K562 (cell line): ENCODE measurements around the gene ALK. TPM values are rescaled to one million over a fixed set of nuclear protein-coding genes. Genes with fewer than 3 reads are reported as not detected.

Source experiments
- ATAC-seq: fragments of 200-7000 bp; cut with Tn5 transposase; 3 replicates; pipeline ENCODE4 v1.9.1; 2020; ENCODE audit warnings: moderate library complexity
- BruUV-seq: library from RNA; stranded (reverse); fragments of 400-500 nt; replicated peaks from 2 replicates; lab custom pipeline; 2021; lab: Mats Ljungman, UMichigan
- CTCF ChIA-PET: fragments of 300-600 bp; formaldehyde crosslinking; extraction: SDS; loops from one replicate; lab custom pipeline; 2021; ENCODE audit warnings: low intra/inter-chr PET ratio; lab: Yijun Ruan, JAX
- POLR2A ChIA-PET: fragments of 300-600, 350-650 bp; sonication (Branson Sonifier 250); formaldehyde crosslinking; extraction: SDS; loops from one replicate; lab custom pipeline; 2021; ENCODE audit warnings: antibody characterized with exemption, inconsistent platforms; lab: Yijun Ruan, JAX
- DNase-seq, 4 experiments: peaks; one replicate each; pipeline versions ENCODE4 v3.0.0 to v3.0.0-alpha.2; 2011 to 2018; ENCODE audit warnings: low spot score in 3 of 4, mixed read lengths in 3 of 4; ENCODE audit errors: extremely low read depth in 1 of 4
- FAIRE-seq: peaks from 2 replicates; lab custom pipeline; 2011; peaks lifted over from hg19 to GRCh38; lab: Jason Lieb, UNC
- H2AFZ ChIP-seq: 2 replicates; pipeline ENCODE4 v1.6.0; 2011; ENCODE audit warnings: low read depth, low read length, control low read depth, inconsistent platforms
- H3K27ac ChIP-seq: fragments of 200-600 bp; 3 replicates; pipeline ENCODE4 v1.8.0; 2011; ENCODE audit warnings: low read depth, mild to moderate bottlenecking, control low read depth, inconsistent platforms, low read length, moderate library complexity, mixed read lengths; ENCODE audit errors: extremely low read depth
- H3K27me3 ChIP-seq, 2 experiments: fragments of 300-600 bp in 1 of 2; 2 replicates in 1 of 2; 3 replicates in 1 of 2; pipeline versions ENCODE4 v1.6.0 to v1.8.0; 2011; ENCODE audit warnings: inconsistent platforms in 2 of 2, low read length in 2 of 2, mild to moderate bottlenecking in 1 of 2, mixed read lengths in 1 of 2, moderate library complexity in 1 of 2; ENCODE audit not compliant: control insufficient read depth in 2 of 2, insufficient read depth in 2 of 2
- H3K36me3 ChIP-seq: fragments of 300-600 bp; 3 replicates; pipeline ENCODE4 v1.8.0; 2011; ENCODE audit warnings: mild to moderate bottlenecking, low read length, inconsistent platforms; ENCODE audit not compliant: control insufficient read depth, insufficient read depth
- H3K4me1 ChIP-seq, 2 experiments: fragments of 200-600 bp in 1 of 2; replicated peaks in 1 of 2; 2 replicates in 1 of 2; 3 replicates in 1 of 2; pipeline versions ENCODE4 v1.5.1 to v1.8.0; 2011; ENCODE audit warnings: inconsistent platforms in 2 of 2, low read length in 2 of 2, mild to moderate bottlenecking in 1 of 2, mixed read lengths in 1 of 2, moderate library complexity in 1 of 2; ENCODE audit not compliant: control insufficient read depth in 2 of 2, insufficient read depth in 2 of 2
- H3K4me2 ChIP-seq: 2 replicates; pipeline ENCODE4 v1.6.1; 2011; ENCODE audit warnings: low read length, control low read depth, inconsistent platforms, mixed read lengths; ENCODE audit not compliant: insufficient read depth
- H3K4me3 ChIP-seq: fragments of 200-600 bp; sonication (generic), shearing (Covaris generic); 2 replicates; pipeline ENCODE4 v1.5.1; 2016; ENCODE audit warnings: control low read depth, inconsistent platforms
- H3K79me2 ChIP-seq: fragments of 200-600 bp; 3 replicates; pipeline ENCODE4 v1.8.0; 2011; ENCODE audit warnings: low read length, inconsistent platforms; ENCODE audit not compliant: control insufficient read depth, insufficient read depth
- H3K9ac ChIP-seq, 2 experiments: 2 replicates each; pipeline versions ENCODE4 v1.6.0 to v1.6.1; 2011; ENCODE audit warnings: low read depth in 2 of 2, low read length in 2 of 2, control low read depth in 1 of 2, inconsistent platforms in 1 of 2, mild to moderate bottlenecking in 1 of 2, mixed read lengths in 1 of 2; ENCODE audit not compliant: insufficient read depth in 1 of 2
- H3K9me1 ChIP-seq: one replicate; pipeline ENCODE4 v1.6.0; 2011; ENCODE audit warnings: inconsistent platforms, mild to moderate bottlenecking, low read length, moderate library complexity; ENCODE audit not compliant: control insufficient read depth, insufficient read depth
- H3K9me3 ChIP-seq: replicated peaks from 2 replicates; pipeline ENCODE4 v1.5.1; 2011; ENCODE audit warnings: low read depth, low read length, inconsistent platforms; ENCODE audit not compliant: control insufficient read depth, insufficient read depth
- H4K20me1 ChIP-seq: replicated peaks from 2 replicates; pipeline ENCODE4 v1.6.1; 2011; ENCODE audit warnings: low read length, inconsistent platforms, mixed read lengths; ENCODE audit not compliant: control insufficient read depth, insufficient read depth
- ATF6 ChIP-seq: sonication (generic); formaldehyde crosslinking; IDR thresholded peaks from 2 replicates; pipeline ENCODE4 v1.4.0; 2020; ENCODE audit warnings: mild to moderate bottlenecking, missing genetic modification reagents
- BDP1 ChIP-seq: IDR thresholded peaks from 3 replicates; pipeline ENCODE4 v1.6.1; 2011; ENCODE audit not compliant: insufficient read length, insufficient read depth
- BRD9 ChIP-seq: fragments of 450-650 bp; IDR thresholded peaks from 2 replicates; pipeline ENCODE4 v1.6.1; 2018; ENCODE audit warnings: low read depth; ENCODE audit not compliant: partially characterized antibody
- CHD1 ChIP-seq: fragments of 200-600 bp; sonication (generic); IDR thresholded peaks from one replicate; pipeline ENCODE4 v1.6.1; 2012; ENCODE audit warnings: mild to moderate bottlenecking, moderate library complexity, low read length, inconsistent platforms
- FOXP1 ChIP-seq: sonication (generic); formaldehyde crosslinking; IDR thresholded peaks from 2 replicates; pipeline ENCODE4 v1.8.0; 2022; ENCODE audit warnings: mild to moderate bottlenecking, missing genetic modification reagents
- HDGF ChIP-seq: fragments of 450-650 bp; IDR thresholded peaks from 2 replicates; pipeline ENCODE4 v1.6.1; 2016
- HOMEZ ChIP-seq: fragments of 250-450 bp; sonication (Bioruptor Pico); IDR thresholded peaks from 2 replicates; pipeline ENCODE4 v1.4.0; 2020; ENCODE audit warnings: mild to moderate bottlenecking, moderate library complexity
- KLF16 ChIP-seq: IDR thresholded peaks from 2 replicates; pipeline ENCODE4 v1.6.1; 2016; ENCODE audit warnings: antibody characterized with exemption
- MCM5 ChIP-seq: fragments of 450-650 bp; IDR thresholded peaks from 2 replicates; pipeline ENCODE4 v1.6.1; 2016; ENCODE audit warnings: low read depth
- OTX1 ChIP-seq: fragments of 450-650 bp; formaldehyde crosslinking; IDR thresholded peaks from 2 replicates; pipeline ENCODE4 v1.4.0; 2022; ENCODE audit warnings: mild to moderate bottlenecking
- SP2 ChIP-seq: IDR thresholded peaks from 2 replicates; pipeline ENCODE4 v1.6.1; 2011; ENCODE audit warnings: mild to moderate bottlenecking, low read depth, low read length, moderate library complexity; ENCODE audit not compliant: poor library complexity, severe bottlenecking; ENCODE audit errors: extremely low read depth
- SPI1 ChIP-seq: IDR thresholded peaks from 2 replicates; pipeline ENCODE4 v1.6.1; 2011; ENCODE audit warnings: low read depth, low read length, control low read depth, borderline replicate concordance
- ZBTB49 ChIP-seq: sonication (generic); formaldehyde crosslinking; IDR thresholded peaks from 2 replicates; pipeline ENCODE4 v1.8.0; 2022; ENCODE audit warnings: missing genetic modification reagents, mild to moderate bottlenecking, borderline replicate concordance
- ZBTB9 ChIP-seq: fragments of 450-650 bp; formaldehyde crosslinking; IDR thresholded peaks from 2 replicates; pipeline ENCODE4 v1.4.0; 2020; ENCODE audit warnings: mild to moderate bottlenecking, moderate library complexity
- ZNF217 ChIP-seq: sonication (generic); formaldehyde crosslinking; IDR thresholded peaks from 2 replicates; pipeline ENCODE4 v1.8.0; 2022; ENCODE audit warnings: mild to moderate bottlenecking, missing genetic modification reagents
- ZNF232 ChIP-seq: sonication (generic); formaldehyde crosslinking; IDR thresholded peaks from 2 replicates; pipeline ENCODE4 v1.8.0; 2022; ENCODE audit warnings: mild to moderate bottlenecking, missing genetic modification reagents
- ZNF584 ChIP-seq: fragments of 200-800 bp; sonication (Bioruptor generic); IDR thresholded peaks from 2 replicates; pipeline ENCODE4 v1.6.1; 2016; ENCODE audit warnings: low read depth, mild to moderate bottlenecking, missing genetic modification characterization, missing compliant biosample characterization
- WGBS: fragments of 100-300 bp; shearing (Covaris generic); methylation state at CpG from one replicate; pipeline ENCODE4 v1.1.6; 2016; ENCODE audit warnings: low coverage, mixed read lengths; ENCODE audit not compliant: insufficient coverage; ENCODE audit errors: missing lambda C conversion rate; 5-methylcytosine and 5-hydroxymethylcytosine counted together
- in situ Hi-C: fragments of 300-500 bp; cut with MboI; formaldehyde crosslinking; loops from 4 replicates; pipeline ENCODE4 v1.15.0; 2018; ENCODE audit warnings: inconsistent platforms, mixed read lengths
- intact Hi-C: fragments of 100-400 bp; cut with micrococcal nuclease; formaldehyde crosslinking; loops from 2 replicates; pipeline ENCODE4 v1.14.2; 2022
- polyA plus RNA-seq, 8 experiments: library from polyadenylated mRNA; depleted of rRNA in 4 of 8; stranded (reverse) in 5 of 8; unstranded in 3 of 8; fragments of >200 nt; fragmentation: Nextera tagmentation in 2 of 8; fragmentation: Illumina TruSeq in 1 of 8; extraction: Ambion mirVana in 2 of 8; extraction: Trizol in 1 of 8; gene quantifications; 2 replicates each; pipeline versions ENCODE4 v1.2.1 to v1.2.3, GENCODE V29; 2011 to 2014; ENCODE audit warnings: inconsistent platforms in 1 of 8, missing spikeins in 1 of 8
- total RNA-seq, 7 experiments: library from RNA; depleted of rRNA in 6 of 7; stranded (reverse); fragments of >200 nt in 6 of 7; fragmentation: Illumina TruSeq in 2 of 7; extraction: Trizol in 2 of 7; gene quantifications; 2 replicates each; pipeline versions ENCODE4 v1.2.1 to v1.2.3, GENCODE V29; 2011 to 2021; ENCODE audit warnings: low replicate concordance in 1 of 7

ALK gene
- total and polyA plus RNA-seq, 9 of the 15 experiments (the other 6 are each of a cell fraction or from before 2014, with no cell fraction given): not detected

- POLR2A ChIA-PET: interaction anchor here (1.1 kb wide), 1 partner anchor 10 kb away, joined by 3 read pairs; no protein-coding TSS in a partner anchor
- no peaks in the 10 kb centered on the region for H3K4me1 ChIP-seq
- no peak overlapping the region for H3K27ac ChIP-seq
- in situ Hi-C loops (no loop called here), intact Hi-C loops (no loop called here)
- H3K9ac ChIP-seq: no peak overlapping the region
- CTCF ChIA-PET: no interaction called here
- no peak overlapping the region for H2AFZ ChIP-seq
- H3K36me3 ChIP-seq: no peaks in the 10 kb centered on the region
- no peak overlapping the region for H3K4me3 ChIP-seq
- FAIRE-seq: no peak
- no peaks in the 10 kb centered on the region for H3K9me1 ChIP-seq
- 0% methylated on average over 4 of the region's 4 CpGs for WGBS
- DNase-seq: no peak
- H3K9me3 ChIP-seq: no peaks in the 10 kb centered on the region
- no TSS peak for BruUV-seq
- peaks cover 0 to 4% of the 10 kb centered on the region in 2 experiments; a peak in 1 of 5 replicates for H3K27me3 ChIP-seq
- no peak overlapping the region for H3K4me2 ChIP-seq
- ATAC-seq: no peak
- no peaks in the 10 kb centered on the region for H4K20me1 ChIP-seq
- H3K79me2 ChIP-seq: no peaks in the 10 kb centered on the region
- TF ChIP-seq ZNF217 (CRISPR knock-in tag) (no peak), ZBTB49 (no peak), FOXP1 (CRISPR knock-in tag) (no peak), OTX1 (CRISPR knock-in tag) (no peak), KLF16 (no peak), HDGF (no peak), SPI1 (no peak), BRD9 (no peak), ZNF584 (CRISPR knock-in tag) (no peak), HOMEZ (CRISPR knock-in tag) (no peak), SP2 (no peak), CHD1 (no peak), ZNF232 (CRISPR knock-in tag) (no peak), ATF6 (CRISPR knock-in tag) (no peak), BDP1 (no peak), ZBTB9 (CRISPR knock-in tag) (no peak), MCM5 (no peak)
Observed at GRCh38 chr2:29816651-29817050, 104.7 kb downstream of the ALK start.
